ENCODE data around the gene DDAH1.

DDAH1 gene

GRCh38 chr1:85323770-85324169, 141.2 kb downstream of the DDAH1 start:
- DNase-seq: no peak

DNA sequence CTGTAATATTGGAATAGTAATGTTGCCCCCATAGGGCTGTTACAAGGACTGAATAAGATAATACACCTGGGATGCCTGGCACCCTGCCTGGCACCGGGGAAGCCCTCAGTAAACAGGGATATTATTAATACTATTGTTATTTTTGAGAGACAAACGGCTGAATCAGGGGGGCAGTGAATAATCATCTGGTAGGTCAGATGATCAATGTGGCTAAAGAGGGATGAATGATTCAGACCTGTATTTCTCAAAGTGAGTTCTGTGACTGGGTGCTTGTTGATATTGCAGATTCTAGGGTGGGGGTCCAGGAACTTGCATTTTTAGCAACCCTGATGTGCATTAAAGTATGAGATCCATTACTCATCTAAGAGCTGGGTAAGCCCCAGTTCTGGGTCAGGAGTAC, 142.3 kb downstream of the DDAH1 start:
- DNase-seq: no peak

DNA sequence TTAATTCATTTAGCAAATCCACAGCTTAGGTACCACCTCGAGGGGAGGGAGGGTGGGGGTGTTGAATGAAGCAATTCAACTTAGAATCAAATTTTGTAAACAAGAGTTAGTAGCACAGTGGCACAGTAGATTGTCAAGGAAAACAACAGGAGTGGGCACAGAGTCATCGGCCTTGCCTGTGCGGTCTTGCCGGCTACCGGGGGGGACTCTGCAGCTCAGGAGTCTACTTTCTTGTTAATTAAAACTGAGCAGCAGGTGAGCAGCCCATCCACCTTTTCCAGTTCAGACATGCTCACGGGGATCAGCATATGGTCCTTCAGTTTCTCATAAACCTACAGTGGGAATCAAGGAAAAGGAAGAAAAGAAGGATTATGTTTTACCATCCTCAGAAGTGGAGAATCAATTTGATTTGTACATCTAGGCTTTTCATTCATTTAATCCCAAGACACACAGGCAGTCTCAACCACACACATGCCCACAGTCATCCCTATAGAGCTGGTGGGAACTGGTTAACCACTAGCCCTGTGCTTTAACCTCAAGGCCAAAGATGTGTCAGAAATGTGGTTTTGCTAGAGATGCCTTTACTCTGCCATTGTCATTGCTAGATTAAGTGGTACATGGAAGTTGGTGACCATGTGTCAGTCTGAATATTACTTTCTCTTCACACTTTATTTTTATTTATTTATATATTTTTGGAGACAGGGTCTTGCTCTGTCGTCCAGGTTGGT, 143.6 kb downstream of the DDAH1 start:
- DNase-seq: no peak

- no peak for DNase-seq
These were observed 144.4 kb downstream of the DDAH1 start for GRCh38 chr1:85320371-85321131.

- no peak for DNase-seq
These were observed 145.0 kb downstream of the DDAH1 start for GRCh38 chr1:85319931-85320330.

DNA sequence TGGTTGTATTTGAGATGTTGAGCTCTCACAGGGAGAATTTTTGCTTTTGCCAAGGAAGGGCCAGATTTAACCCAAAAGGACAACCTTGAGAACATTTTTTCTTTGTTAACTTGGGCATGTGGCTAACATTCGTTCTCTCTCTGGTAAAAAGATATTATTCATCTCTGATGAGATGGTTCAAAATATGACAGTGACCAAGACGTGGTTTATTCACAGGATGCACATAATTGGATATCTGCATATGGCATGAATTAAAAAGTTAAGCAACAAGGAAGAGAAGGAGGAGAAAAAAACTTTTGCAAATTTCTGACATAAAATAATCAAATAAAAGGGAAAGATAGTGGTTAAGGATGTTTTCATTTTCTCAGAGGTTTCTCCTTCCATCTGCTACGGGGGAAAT, 145.5 kb downstream of the DDAH1 start:
- DNase-seq: no peak

DNA sequence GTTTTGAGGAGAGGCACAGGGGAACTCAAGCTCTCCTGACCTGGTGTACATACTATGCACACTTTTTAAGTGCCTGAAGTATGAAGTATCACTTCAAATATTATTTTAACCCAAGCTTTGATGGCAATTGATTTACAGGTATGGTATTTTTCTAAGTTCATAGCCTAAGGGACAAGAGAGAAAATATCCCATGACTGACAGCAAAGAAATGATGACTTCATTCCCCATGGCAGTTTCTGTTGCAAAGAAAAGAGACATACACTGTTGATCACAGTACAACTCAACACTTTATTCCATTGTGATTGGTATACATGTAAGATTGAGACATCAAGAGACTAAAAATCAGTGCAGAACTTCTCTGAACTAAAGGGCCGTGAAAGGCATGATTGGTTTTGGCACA, 146.7 kb downstream of the DDAH1 start:
- DNase-seq: no peak

- no peak for DNase-seq
These were observed 147.4 kb downstream of the DDAH1 start for GRCh38 chr1:85317560-85317959.

DNA sequence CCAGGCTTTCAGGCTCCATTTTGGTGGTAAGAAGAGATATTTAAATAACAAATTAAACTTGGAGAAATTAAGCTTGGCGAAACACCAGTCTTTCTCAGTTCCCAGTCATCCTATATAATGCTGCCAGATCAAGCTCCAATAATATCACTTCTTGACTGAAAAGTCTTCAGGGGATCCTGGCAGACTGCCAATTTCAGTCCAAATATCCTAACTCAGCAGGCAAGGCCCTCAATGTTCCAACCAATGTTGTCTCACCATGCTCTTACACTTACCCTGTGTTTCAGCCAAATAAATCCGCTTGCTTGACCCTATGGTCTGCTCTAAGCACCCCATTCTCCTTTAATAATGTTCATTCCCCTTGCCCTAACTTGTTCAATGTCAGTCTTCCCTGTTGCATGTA, 148.6 kb downstream of the DDAH1 start:
- DNase-seq: no peak

DNA sequence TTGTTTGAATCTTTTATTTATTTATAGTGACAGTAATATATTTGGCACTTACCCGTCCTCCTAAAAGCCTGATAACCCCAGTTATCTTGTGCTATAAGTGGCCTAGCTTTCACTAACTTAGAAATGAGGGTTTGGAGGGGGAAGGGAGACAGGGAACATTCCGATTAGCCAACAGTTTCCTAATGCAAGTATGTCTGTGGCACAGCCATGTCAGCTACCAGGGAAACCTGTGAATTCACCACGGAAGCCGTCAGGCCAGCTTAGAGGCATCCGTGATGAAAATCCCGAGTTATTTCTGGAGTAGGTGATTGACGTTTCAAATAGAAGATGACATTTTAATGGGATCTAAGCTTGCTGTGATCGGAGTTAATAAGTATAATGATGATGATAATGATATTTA, 149.2 kb downstream of the DDAH1 start:
- no peak for DNase-seq

DNA sequence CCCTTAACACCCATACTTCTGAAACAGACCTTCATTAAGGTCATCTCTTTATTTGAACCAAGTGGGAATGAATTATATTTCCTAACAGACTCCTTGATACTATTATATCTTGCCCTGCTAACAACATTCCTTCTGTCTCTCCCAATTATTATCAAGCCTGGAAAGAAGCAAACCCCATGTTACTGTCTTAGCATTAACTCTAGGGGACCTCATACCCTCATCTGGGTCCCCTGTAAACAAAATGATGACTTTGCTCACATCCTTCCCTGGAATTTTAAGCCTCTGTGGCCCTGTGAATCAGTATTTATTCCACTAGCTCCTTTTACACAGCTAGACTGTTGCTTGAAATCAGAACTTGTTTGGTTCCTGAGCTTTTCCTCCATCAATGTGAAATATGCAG, 150.2 kb downstream of the DDAH1 start:
- no peak for DNase-seq

- DNase-seq: no peak
These were observed 150.9 kb downstream of the DDAH1 start for GRCh38 chr1:85313888-85314696.

DNA sequence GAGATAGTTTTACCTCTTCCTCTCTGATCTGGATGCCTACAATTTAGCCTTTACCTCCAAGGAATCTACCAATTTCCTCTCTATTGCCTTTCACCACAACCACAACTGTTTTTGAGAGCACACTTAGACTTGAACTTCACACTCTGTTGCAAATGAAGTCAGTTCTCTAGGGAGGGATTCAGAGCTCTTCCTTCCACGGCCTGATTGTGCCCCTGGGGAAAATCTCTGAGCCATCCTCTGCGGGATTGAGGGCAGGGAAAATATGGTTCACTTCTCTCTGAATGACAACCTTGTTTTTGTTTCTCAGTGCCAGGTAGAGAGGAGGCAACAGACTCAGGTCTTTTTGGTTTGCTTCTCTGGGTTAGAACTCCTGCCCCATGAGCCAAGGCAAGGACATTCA, 153.1 kb downstream of the DDAH1 start:
- DNase-seq: no peak

DNA sequence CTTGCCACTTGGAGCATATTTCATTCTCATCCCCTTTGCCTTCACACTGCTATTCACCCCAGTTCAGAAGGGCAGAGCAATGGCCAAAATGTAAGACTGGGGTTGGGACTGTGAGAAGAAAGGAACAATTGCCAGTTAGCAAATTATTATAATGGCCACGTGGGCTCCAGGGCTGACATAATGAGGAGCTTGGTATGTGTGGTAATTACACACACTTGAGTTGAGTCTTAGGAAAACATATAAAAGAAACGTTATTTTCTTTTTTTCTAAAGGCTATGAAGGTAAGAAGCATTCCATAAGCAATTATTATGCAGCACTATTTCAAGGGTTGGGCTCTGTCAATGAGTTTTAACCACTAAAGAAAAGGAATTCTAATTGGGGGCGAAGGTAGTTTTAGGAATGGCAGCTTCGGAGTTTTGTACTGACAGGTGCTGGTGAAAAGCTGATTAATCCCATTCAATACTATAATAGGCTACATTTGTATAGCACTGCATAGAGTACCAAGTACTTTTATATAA, 156.1 kb downstream of the DDAH1 start:
- DNase-seq: no peak

GRCh38 chr1:85307987-85308832, 156.7 kb downstream of the DDAH1 start:
- DNase-seq: peak; percentile 89

GRCh38 chr1:85306236-85306635, 158.7 kb downstream of the DDAH1 start:
- no peak for DNase-seq

- DNase-seq: no peak
These were observed 161.4 kb downstream of the DDAH1 start for GRCh38 chr1:85303440-85304162.

DNA sequence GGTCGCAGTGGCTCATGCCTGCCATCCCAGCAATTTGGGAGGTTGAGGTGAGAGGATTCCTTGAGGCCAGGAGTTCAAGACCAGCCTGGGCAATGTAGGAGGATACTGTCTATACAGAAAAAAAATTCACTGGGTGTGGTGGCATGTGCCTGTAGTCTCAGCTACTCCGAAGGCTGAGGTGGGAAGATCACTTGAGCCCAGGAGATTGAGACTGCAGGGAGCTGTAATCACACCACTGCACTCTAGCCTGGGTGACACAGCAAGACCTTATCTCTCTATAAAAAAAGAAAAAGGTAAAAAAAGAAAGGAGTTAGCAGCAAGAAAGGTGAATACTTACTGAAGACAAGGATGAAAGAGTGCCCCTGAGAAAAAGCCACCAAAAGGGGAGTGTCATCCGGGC, 164.8 kb downstream of the DDAH1 start:
- no peak for DNase-seq

GRCh38 chr1:85297855-85298629, 166.9 kb downstream of the DDAH1 start:
- no peak for DNase-seq

- no peak for DNase-seq
These were observed 167.5 kb downstream of the DDAH1 start for GRCh38 chr1:85297538-85297854.

- DNase-seq: no peak
These were observed 168.0 kb downstream of the DDAH1 start for GRCh38 chr1:85296980-85297379.
